Activated T-cell treated with anti-CD3 and anti-CD28 coated beads, Interleukin-2, amount 50 U/mL, for 1 hour (primary cell): ENCODE results near the gene COA6.

Experiments used
- DNase-seq: peaks from one replicate; pipeline ENCODE4 v3.0.0-alpha.2; 2020

The COA6 gene, protein sequence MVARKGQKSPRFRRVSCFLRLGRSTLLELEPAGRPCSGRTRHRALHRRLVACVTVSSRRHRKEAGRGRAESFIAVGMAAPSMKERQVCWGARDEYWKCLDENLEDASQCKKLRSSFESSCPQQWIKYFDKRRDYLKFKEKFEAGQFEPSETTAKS

DNA sequence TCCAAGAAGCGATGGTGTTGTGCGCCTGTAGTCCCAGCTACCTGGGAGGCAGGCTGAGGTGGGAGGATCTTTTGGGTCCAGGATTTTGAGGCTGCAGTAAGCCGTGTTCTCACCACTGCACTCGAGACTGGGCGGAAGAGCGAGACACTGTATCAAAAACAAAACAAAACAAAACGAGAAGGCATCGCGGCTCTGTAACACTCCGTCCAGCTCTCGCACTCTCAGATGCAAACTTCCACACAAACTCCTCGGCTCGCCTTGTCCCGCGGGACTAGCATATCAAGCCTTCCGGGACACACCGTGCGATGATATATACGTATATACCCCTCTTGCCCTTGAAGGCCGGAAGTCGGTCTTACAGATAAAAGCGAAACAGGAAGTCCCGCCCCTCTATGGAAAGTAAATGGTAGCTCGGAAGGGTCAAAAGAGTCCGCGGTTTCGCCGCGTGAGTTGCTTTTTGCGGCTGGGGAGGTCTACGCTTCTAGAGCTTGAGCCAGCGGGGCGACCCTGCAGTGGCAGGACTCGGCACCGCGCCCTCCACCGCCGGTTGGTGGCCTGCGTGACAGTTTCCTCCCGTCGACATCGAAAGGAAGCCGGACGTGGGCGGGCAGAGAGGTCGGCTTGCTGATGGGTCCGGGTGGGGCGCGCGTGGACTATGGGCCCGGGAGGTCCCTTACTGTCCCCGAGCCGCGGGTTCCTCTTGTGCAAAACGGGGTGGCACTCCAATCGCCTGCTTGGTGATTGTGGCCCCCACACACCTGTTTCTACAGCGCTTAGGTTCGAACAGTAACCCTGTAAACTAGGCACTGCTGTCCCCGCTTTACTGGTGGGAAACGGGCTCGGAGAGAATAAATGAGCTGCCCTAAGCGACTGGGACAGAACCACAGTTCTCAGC lies at the start of gene COA6:
Gene COA6 (plus strand): TSS at position 393 of the 895 bp plus-strand sequence. CDS start 11 bp downstream, at position 404.
- DNase-seq: peak; percentile 89

DNA sequence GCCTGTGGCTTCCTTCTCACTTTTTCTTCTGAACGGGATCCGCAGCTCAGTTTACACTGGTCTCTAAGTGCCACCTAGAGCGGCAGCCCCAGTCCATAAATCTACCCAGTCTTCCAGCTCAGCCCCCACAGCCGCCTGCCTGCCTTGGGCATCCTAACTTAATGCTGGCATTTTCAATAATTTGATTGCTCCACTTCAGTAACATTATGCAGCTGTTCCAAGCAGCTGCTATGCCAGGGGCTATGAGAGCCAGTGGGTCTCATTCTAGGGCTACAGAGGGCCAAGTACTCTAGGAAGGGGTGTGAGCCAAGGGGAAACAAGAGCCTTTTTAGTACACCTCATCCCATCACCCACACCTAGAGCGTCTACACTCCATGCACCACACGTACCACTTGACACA lies 48.4 kb upstream of the COA6 start:
- no peak for DNase-seq

DNA sequence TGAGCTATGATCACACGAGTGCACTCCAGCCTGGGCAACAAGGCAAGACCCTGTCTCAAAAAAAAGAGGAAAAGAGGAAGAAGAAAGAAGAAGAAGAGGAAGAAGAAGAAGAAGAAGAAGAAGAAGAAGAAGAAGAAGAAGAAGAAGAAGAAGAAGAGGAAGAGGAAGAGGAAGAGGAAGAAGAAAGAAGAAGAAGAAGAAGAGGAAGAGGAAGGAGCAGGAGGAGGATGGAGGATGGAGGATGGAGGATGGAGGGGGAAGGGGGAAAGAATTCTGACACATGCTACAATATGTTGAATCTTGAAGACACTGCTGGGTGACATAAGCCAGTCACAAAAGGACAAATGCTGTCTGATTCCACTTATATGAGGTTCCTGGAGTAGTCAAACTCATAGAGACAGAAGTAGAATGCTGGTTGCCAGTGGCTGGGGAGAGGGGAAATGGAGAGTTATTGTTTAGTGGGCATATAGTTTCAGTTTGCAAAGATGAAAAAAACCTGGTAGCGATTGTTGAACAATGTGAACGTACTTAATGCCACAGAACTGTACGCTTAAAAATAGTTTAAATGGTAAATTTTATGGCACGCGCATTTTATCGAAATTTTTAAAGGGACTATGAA lies 47.3 kb upstream of the COA6 start:
- no peak for DNase-seq

DNA sequence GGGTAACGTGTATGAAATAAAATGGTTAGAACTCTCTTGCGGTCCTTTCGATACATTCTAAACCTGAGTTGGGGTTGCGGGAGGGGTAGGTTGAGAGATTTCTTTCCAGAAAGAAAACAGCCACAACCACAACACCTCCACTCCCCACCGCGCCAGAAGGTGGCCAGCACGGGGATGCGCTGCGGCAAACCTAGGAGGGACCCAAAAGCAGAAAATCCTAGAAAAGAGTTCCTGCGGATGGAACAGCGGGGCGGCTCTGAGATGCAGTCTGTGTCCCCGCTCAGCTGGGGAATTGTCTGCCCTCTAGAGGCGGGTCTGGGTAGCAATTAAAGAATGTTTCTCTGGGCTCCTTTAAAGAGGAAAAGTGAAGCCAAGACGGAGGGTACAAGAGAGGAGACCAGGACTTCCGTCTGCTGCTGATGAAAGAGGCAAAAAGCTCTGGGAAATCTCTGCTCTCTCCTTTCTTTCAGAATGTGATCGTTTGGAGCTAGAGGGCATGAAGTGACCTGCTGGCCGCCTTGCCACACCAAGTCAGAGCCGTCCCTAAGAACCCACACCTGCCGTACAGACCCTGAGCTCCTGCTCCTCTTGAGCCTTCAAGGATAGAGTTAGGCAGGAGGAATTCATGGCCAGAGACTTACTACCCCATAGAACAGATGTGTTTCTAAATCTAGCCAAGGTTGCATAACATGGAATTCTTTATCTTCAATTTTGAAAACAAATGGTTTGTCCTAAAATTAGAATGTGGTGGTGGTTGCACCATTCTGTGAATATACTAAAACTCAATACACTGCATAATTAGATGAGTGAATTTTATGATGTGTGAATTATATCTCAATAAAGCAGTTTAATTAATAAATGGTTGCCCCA lies 46.5 kb upstream of the COA6 start:
- DNase-seq: peak; percentile 60

DNA sequence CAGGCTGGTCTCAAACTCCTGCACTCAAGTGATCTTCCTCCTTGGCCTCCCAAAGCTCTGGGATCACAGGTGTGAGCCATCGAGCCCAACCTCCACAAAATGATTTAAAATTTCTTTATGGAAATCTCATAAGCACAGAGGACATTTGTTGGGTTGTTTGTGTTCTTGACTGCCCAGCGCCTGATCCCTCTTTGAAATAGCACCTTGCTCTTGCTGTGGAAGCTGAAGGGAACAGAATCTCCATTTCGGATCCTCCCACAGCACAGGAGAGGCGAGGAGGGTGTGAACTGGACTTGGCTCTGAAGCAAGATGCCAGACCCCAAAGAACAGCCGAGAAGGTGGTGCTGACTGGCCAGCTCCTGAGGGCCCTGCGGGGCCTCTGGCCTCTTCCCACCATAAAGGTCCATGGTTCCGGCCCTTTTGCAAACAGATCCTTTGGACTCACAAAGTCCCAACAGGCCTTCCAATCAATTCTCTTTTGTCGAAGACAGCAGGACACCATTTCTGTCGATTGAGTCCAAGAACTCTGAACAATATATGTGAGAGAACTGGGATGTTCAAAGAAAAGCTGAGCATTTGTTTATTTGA lies 45.6 kb upstream of the COA6 start:
- DNase-seq: no peak

DNA sequence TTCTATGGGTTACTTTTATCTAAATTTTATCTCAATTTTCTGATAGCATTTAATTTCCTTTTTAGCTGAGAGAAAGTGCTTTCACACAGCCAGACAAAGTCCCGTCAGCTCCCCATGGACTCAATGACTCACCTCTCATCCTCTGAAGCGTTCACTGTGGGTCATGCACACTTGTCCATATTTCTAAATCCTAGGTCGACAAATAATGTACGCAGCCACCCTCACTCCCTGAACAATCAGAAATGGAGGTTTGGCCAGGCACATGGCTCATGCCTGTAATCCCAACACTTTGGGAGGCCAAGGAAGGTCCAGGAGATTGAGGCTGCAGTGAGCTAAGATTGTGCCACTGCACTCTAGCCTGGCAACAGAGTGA lies 42.4 kb upstream of the COA6 start:
- DNase-seq: no peak

DNA sequence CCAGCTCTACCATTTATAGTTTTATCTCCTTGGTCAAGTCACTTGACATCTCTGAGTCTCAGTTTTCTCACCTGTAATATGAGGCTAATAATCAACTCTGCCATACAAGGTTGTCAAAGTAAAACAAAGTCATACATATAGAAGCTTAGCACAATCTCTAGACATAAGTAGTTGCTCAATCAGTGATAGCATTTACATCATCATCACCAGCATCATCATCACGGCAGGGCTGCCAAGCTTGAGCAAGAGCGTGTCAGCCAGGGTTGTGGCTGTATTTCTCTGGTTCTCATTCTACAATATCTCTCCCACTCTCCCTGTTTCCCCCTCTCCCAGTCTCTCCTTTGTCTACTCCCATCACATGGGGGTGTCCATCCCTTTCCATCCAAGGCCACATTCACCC lies 41.7 kb upstream of the COA6 start:
- no peak for DNase-seq

DNA sequence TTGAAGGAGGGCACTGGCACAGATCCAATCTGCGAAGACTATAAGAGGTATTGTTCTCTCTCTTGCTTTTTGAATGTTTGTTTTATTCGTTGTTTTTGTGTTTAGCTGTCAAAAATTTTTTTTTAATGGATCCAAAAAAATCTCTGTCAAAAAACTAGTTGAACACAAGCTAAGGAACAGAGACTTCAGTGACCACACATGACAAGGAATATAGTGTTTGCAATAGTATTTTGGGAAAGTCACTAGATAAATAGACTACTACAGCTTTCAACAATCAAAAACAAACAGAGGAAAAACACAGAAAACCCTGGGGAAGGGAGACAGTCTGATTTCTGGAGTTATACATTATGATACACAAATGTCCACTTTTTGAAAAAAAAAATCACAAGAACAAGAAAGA lies 36.9 kb upstream of the COA6 start:
- DNase-seq: no peak

DNA sequence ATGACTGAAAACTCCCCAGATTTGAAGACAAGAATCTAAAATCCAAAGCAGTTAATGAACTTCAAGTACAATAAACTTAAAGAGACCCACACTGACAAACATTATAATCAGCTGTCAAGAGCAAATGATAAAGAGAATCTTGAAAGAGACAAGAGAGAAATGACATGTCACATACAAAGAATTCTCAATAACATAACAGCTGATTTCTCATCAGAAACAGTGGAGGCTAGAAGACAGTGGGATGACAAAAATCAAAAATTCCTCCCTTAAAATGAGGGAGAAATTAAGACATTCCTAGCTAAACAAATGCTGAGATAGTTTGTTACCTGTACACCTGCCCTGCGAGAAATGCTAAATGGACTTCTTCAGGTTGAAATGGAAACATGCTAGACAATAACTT lies 36.0 kb upstream of the COA6 start:
- DNase-seq: no peak

DNA sequence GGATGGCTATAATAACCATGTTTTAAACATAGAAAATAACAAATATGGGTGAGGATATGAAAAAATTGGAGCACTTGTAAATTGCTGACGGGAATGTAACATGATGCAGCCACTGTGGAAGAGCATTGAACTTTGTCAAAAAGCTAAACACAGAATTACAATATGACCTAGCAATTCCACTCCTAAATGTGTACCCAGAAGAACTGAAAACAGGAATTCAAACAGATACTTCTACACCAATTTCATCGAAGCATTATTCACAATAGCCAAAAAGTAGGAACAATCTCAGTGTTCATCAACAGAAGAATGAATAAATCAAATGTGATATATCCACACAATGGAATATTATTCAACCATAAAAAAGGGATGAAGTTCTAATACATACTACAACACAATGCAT lies 32.7 kb upstream of the COA6 start:
- no peak for DNase-seq

DNA sequence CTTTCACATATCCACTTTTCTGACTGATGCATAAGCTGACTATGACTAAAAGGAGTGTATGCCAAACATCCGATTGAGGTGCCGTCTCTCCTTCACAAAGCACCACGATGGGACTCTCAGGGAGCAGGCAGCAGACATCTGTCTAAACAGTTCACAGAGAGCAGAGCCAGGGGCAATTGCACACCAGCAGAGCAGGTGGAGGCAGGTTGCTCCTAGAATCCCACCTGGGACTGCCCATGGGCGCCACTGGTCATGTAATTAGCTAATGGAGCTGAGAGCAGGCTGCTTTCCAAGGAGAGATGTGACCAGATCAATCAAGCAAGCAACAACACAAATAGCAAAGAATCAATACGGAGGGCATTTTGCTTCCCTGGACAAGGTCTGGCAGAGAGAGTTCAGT lies 30.5 kb upstream of the COA6 start:
- no peak for DNase-seq

DNA sequence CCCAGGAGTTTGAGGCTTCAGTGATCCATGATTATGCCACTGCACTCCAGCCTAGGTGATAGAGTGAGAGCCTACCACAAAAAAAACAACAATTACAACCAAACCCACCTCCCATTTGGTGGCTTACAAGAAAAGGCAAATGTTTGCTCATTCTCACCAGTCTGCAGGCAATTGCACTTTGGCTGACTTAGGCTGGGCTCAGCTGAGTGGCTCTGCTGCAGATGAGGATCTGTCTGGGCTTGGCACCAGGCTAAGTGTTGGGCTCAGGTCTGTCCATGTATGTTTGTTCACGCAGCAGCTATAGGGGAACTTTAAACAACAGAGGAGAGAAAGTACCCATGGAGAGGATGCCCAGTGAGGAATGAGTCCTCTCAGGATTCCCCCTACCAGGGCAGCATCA lies 28.0 kb upstream of the COA6 start:
- no peak for DNase-seq

DNA sequence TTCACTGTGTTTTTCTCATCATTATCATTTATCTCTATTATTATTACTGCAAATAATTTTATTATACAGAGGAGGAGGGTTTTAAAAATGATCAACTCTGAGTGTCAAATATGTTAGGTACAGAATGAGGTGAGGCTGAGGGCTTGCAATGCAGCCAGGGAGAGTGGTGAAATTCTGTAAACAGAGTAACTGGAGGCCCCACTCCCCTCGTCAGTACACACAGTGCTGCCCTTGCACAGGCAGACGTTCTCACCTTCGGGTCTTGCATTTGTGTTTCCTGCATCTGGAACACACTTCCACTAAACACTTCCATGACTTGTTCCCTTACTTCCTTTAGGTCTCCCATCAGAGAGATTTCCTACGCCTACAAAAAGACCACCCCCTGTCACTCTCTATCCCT lies 24.3 kb upstream of the COA6 start:
- no peak for DNase-seq

DNA sequence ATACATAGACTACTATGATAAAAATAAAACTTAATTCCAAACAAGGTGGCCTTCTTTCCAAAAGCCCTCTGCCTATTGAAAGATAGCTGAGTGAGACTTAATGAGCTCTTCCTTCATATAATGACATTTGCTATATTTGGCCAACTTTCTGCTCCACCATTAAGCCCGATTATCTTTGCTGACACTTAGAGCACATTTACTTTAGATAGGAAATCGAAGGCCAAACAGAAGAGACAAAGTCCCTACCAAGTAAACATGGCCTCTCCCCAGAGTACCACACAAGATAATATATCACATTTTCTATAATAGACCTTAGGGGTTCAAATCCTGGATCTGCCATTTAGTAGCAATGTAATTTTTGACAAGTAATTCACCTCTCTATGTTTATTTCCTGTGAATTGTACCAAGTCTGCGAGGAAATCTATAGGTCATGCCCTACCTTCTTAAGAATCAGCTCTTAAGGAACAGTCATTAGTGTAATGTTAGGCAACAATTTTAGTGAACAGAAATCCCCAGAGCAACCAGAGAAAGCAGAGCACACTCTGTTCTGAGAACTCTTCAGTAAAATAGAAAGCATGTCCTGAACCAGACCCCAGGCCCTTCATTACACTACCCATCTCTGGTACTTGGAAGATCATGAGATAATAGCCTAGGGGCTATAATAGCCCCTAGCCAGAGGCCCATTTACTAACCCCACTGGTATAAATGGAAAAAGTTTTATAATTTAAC lies 17.3 kb upstream of the COA6 start:
- no peak for DNase-seq

DNA sequence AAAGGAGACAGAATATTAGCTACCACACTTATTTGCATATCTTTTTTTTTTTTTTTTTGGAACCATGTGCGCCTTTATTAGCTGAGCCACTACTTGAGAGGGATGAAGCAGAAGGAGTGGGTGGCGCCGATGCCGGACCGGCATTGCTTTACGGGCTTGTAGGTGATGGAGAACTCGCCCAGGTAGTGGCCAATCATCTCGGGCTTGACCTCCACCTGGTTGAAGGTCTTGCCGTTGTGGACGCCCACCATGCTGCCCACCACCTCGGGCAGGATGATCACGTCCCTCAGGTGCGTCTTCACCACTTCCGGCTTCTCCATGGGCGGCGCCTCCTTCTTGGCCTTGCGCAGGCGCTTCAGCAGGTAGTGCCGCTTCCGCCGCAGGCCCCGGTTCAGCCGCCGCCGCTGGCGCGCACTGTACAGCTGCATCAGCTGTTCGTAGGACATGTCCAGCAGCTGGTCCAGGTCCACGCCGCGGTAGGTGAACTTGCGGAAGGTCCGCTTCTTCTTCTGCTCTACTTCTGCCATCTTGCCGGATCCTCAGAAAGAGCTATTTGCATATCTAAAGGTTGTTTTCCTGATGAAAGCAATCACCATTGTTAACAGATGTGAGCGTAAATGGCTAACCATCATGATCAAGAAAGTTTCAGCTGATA lies 16.5 kb upstream of the COA6 start:
- DNase-seq: peak; percentile 56

DNA sequence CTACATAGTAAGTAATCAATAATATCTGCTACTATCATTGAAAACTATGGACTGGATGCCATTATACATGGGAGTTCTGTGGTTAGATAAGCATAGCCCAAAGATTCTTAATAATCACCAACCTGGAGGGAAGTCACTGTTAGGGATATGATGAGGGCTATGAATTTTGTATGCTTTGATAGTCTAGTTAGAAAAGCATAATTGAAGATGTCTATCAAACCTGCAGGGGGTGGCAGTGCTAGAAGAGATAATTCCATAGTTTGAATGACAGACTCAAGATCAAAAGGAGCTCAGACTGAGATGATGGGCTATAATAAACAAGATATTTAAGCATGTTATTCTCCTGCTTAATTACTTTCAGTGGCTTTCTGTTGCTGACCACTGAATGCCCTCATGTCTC lies 15.4 kb upstream of the COA6 start:
- DNase-seq: no peak

DNA sequence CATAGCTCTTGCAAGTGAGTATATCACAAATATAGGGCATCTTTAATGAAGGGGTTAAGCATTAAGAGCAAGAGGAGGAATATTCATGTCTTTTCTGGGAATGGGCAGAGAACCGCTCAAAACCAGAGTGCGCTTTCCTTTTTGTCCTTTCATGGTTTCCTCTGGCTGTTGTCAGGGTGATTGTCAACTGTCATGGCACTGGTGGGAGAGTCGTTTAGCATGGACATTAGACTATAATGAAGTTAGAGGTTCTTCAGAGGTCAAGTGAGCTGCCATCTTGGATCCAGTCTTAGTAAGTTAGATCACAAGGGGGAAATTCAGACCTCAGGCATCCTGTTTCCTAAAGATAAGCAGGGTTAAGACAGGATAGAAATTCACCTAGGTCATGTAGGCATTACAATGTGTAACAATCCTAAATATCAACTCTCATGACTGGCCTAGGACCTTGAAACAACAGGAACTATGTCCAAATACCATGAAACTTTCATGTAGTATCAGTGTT lies 12.1 kb upstream of the COA6 start:
- no peak for DNase-seq

DNA sequence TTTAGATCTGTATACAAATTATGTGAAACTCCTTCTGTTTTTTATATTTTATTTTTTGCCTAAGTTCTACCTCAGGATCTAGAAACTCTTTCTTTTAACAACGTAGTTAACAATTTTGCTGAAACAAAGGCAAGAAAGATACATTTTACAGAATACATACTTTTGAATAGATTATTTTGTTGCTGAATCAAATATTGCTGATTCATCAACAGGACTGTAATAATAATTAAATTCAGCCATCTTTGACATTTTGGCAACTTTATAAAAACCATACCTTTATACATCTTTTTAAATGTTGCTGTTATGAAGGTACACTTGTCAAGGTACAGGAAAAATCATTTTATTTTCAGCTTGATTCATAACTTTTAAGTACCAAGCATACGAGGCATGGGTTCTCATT lies 10.7 kb upstream of the COA6 start:
- no peak for DNase-seq

DNA sequence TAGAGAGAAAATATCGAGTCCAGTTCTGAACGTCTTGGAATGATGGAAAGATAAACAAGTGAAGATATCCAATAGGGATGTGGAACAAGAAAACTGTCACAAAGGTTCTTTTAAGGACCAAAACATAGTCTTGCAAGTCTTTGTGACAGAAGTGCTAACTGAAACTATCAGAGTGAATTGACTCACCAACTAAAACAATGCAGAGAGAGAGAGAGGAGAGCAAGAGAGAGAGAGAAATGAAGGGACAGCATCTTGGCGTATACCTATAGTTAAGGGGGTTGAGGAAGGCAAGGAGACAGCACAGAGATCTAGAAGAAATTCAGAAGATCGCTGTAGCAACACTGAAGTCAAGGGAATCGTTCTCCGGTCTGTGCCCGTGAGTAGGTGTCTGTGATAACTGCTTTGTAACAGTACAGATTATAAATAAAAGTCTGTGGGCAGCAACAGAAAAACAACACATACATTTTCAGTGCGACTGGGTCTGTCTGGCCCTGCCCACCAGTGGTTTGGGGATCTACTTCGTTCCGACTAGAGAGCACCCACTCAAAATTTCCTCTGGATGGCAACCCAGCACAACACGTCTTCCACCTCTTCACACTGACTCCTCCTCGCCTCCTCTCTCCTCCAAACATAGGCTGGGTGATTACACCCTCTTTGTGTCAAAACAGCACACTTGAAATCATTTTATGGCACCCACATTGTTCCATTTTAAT lies 4.8 kb upstream of the COA6 start:
- DNase-seq: no peak

DNA sequence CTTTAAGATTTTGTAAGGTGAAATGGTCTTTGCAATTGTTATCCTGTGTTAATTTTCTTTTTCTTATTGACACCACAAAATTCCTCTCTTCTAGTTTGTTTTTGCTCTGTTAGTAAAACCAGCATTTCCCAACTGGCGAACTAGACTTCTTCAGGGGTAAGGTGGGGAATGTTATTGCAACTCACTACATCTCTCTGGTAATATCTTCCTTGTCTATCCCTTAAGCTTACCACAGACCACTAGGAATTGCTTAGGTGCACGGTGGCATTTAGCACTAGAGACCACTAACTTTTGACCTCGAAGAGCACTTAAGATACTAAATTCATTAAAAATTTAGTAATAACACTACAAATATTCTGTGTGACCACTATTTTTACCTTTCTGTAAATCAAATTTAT lies 4.2 kb upstream of the COA6 start:
- no peak for DNase-seq

DNA sequence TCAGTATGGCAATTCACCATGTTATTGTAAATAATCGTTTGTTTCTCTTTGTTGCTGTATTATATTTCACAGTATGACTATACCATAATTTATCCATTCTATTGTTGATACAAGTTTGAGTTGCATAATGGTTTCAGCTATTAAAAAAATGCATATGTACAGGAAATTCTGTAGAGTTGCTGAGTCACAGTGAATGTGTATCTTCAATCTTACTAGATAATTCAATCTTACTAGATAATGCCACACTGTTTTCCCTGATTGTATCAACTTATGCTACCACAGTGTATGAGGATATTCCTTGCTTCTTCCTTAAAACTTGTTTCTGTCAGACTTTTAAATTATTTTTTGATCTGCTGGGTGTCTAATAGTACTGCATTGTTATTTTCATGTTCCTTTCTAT lies 3.5 kb upstream of the COA6 start:
- DNase-seq: no peak
